A673 (cell line): ENCODE data around the gene FAM184B. TPM values are rescaled to one million over a fixed set of nuclear protein-coding genes. Genes with fewer than 3 reads are reported as not detected.

Source experiments
- BruUV-seq: library from RNA; stranded (reverse); fragments of 400-500 nt; replicated peaks from 2 replicates; lab custom pipeline; 2021; lab: Mats Ljungman, UMichigan
- CTCF ChIA-PET: fragments of 300-600 bp; sonication (Branson Sonifier 250); formaldehyde crosslinking; loops from one replicate; lab custom pipeline; 2022; ENCODE audit warnings: antibody characterized with exemption; lab: Charles Lee
- POLR2A ChIA-PET: fragments of 300-600 bp; sonication (Branson Sonifier 250); formaldehyde crosslinking; loops from one replicate; lab custom pipeline; 2022; ENCODE audit warnings: antibody characterized with exemption; ENCODE audit not compliant: low non-redundant PET; lab: Charles Lee
- DNase-seq: peaks from one replicate; pipeline ENCODE4 v3.0.0-alpha.2; 2015; ENCODE audit warnings: low spot score
- H3K27ac ChIP-seq: fragments of 200-600 bp; sonication (generic); 2 replicates; pipeline ENCODE4 v1.5.1; 2016; ENCODE audit warnings: mixed run types, low read depth, mild to moderate bottlenecking, mixed read lengths, antibody characterized with exemption, low read length; ENCODE audit not compliant: poor library complexity, severe bottlenecking
- H3K27me3 ChIP-seq: fragments of 200-600 bp; sonication (generic); replicated peaks from 2 replicates; pipeline ENCODE4 v1.6.1; 2017; ENCODE audit warnings: mixed run types, low read depth, mild to moderate bottlenecking, mixed read lengths, antibody characterized with exemption, low read length; ENCODE audit not compliant: insufficient read depth, poor library complexity
- H3K36me3 ChIP-seq: fragments of 200-600 bp; sonication (generic); 2 replicates; pipeline ENCODE4 v1.6.1; 2016; ENCODE audit warnings: mixed run types, mild to moderate bottlenecking, mixed read lengths, antibody characterized with exemption, low read length; ENCODE audit not compliant: insufficient read depth, poor library complexity, severe bottlenecking
- H3K4me1 ChIP-seq: fragments of 200-600 bp; sonication (generic); 2 replicates; pipeline ENCODE4 v1.6.1; 2017; ENCODE audit warnings: mixed run types, mild to moderate bottlenecking, mixed read lengths, antibody characterized with exemption, low read length; ENCODE audit not compliant: insufficient read depth, poor library complexity, severe bottlenecking
- H3K4me3 ChIP-seq: fragments of 200-600 bp; sonication (generic); 2 replicates; pipeline ENCODE4 v1.5.1; 2016; ENCODE audit warnings: low read depth, mixed run types, mild to moderate bottlenecking, mixed read lengths, low read length; ENCODE audit not compliant: poor library complexity, severe bottlenecking
- H3K9me3 ChIP-seq: fragments of 200-600 bp; sonication (generic); 2 replicates; pipeline ENCODE4 v1.6.1; 2016; ENCODE audit warnings: mixed run types, low read depth, mild to moderate bottlenecking, mixed read lengths, antibody characterized with exemption, low read length; ENCODE audit not compliant: poor library complexity, severe bottlenecking
- CTCF ChIP-seq: fragments of 300-800, 200-600 bp; sonication (generic); conservative IDR thresholded peaks from 2 replicates; pipeline ENCODE4 v1.5.1; 2017; ENCODE audit warnings: low read depth, mild to moderate bottlenecking, antibody characterized with exemption, low read length, moderate library complexity, mixed read lengths
- EZH2 ChIP-seq: fragments of 200-600 bp; sonication (generic); IDR thresholded peaks from 2 replicates; pipeline ENCODE4 v1.6.1; 2017; ENCODE audit warnings: borderline replicate concordance, low read depth, mild to moderate bottlenecking, mixed read lengths, antibody characterized with exemption, low read length; ENCODE audit not compliant: poor library complexity, severe bottlenecking
- intact Hi-C: fragments of 100-400 bp; cut with micrococcal nuclease; formaldehyde crosslinking; loops from one replicate; pipeline ENCODE4 v1.10.0; 2022; ENCODE audit not compliant: unreplicated experiment
- total RNA-seq: library from RNA; stranded (reverse); gene quantifications from 2 replicates; pipeline ENCODE4 v1.2.3, GENCODE V29; 2021

Gene FAM184B
- total RNA-seq, 1 experiment from 2014 or later, result 0.26 TPM

GRCh38 chr4:17701138-17701839, 80.1 kb downstream of the FAM184B start:
- peaks cover 5% of the 10 kb centered on the region for H3K9me3 ChIP-seq
- ChIA-PET CTCF (no interaction called here), POLR2A (no interaction called here)
- no peak for DNase-seq
- H3K27ac ChIP-seq, result no peak overlapping the region
- no peak overlapping the region for H3K4me3 ChIP-seq
- H3K36me3 ChIP-seq, result no peaks in the 10 kb centered on the region
- no peak for TF ChIP-seq CTCF
- TF ChIP-seq EZH2, result no peak
- intact Hi-C loops, result no loop called here
- BruUV-seq, result no TSS peak
- no peaks in the 10 kb centered on the region for H3K4me1 ChIP-seq
- no peaks in the 10 kb centered on the region for H3K27me3 ChIP-seq

GRCh38 chr4:17699380-17699779, 82.0 kb downstream of the FAM184B start:
- Histone ChIP-seq H3K4me1 (no peaks in the 10 kb centered on the region), H3K27ac (no peak overlapping the region), H3K4me3 (no peak overlapping the region), H3K27me3 (no peaks in the 10 kb centered on the region), H3K9me3 (peaks cover 5% of the 10 kb centered on the region), H3K36me3 (no peaks in the 10 kb centered on the region)
- ChIA-PET POLR2A (no interaction called here), CTCF (no interaction called here)
- no peak for TF ChIP-seq EZH2
- no peak for TF ChIP-seq CTCF
- DNase-seq, result no peak
- BruUV-seq, result no TSS peak
- intact Hi-C loops, result no loop called here

GRCh38 chr4:17698116-17698515, 83.3 kb downstream of the FAM184B start:
- H3K4me3 ChIP-seq, result no peak overlapping the region
- ChIA-PET CTCF (no interaction called here), POLR2A (no interaction called here)
- H3K27ac ChIP-seq, result no peak overlapping the region
- TF ChIP-seq CTCF, result no peak
- TF ChIP-seq EZH2, result no peak
- H3K27me3 ChIP-seq, result no peaks in the 10 kb centered on the region
- no peaks in the 10 kb centered on the region for H3K36me3 ChIP-seq
- intact Hi-C loops, result no loop called here
- peaks cover 5% of the 10 kb centered on the region for H3K9me3 ChIP-seq
- no peaks in the 10 kb centered on the region for H3K4me1 ChIP-seq
- BruUV-seq, result no TSS peak
- DNase-seq, result no peak
